Measurements from ENCODE around the gene DAG1. TPM values are rescaled to one million over a fixed set of nuclear protein-coding genes. Genes with fewer than 3 reads are reported as not detected.

The DAG1 gene
- total RNA-seq, 4 donors from 2014 or later = 42.1 to 102 (median 76.6) TPM

DNA sequence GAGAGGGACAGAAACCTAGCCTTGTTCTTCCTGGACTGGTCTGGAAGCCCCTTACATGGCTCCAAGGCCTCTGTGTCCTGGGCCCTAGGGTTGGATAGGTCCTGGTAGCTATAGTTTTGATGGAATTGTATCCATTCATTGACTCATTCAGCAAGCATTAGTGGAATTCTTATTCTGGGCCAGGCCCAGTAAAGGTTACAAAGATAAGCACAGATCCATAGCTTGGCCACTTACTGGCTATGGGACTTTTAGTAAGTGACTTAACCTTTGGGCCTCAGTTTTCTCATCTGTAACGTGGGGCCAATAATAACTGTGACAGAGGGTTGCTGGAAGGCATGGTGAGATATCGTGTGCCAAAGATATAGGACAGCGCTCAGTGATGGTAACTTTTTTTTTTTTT is 13.6 kb upstream of the DAG1 start:
- Histone ChIP-seq H3K9me3 (no peaks in the 10 kb centered on the region), H3K27me3 (no peaks in the 10 kb centered on the region), H3K4me1 (peaks cover 9% of the 10 kb centered on the region), H3K4me3 (no peak overlapping the region), H3K27ac (no peak overlapping the region), H3K36me3 (no peaks in the 10 kb centered on the region)
- 90% methylated on average over 3 of the region's 3 CpGs for WGBS
- no peak for DNase-seq (ENCODE audit: low spot score in 2 of 2)
- TF ChIP-seq POLR2A (IDR thresholded peaks at IDR 0.05) (no peak), CTCF (IDR thresholded peaks at IDR 0.05) (no peak), POLR2AphosphoS5 (IDR thresholded peaks at IDR 0.05) (no peak), EP300 (IDR thresholded peaks at IDR 0.05) (no peak)

DNA sequence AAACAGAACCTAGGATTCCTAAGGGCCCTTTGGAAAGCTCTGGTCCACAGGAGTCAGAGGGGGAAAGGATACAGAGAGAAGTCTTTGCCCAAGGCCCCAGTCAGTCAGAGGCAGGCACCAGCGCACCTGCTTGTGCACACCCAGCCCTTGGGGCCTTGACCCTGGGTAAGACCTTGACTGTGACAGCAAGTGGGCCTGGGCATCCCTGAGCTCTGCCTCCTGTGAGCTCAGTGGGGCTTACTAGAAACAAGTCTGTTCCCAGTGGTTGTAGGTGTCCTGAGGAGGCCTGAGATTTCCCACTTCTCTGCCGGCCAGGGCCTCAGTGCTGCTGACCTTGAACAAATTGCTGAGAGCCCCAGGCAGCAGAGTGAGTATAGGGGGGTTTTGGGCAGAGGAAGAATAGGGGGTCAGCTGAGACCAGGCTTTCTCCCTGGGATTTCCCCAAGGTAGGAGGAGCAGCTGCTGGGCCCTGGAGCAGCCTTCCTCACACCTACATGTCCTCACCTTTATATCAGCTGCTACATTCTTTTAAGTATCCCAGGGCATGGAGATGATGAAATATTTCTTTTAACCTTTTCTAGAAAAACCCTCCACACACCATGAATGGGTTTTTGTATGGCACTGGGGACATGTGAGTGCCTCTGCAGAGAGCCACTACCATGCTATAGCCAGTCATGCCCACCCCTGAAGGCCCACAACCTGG is 9.7 kb upstream of the DAG1 start:
- no peaks in the 10 kb centered on the region for H3K9me3 ChIP-seq
- H3K27me3 ChIP-seq = no peaks in the 10 kb centered on the region
- WGBS = no CpG with 5 or more reads among the region's 2 CpGs
- no peaks in the 10 kb centered on the region for H3K36me3 ChIP-seq
- no peak overlapping the region for H3K4me3 ChIP-seq
- no peak overlapping the region for H3K27ac ChIP-seq
- TF ChIP-seq CTCF (IDR thresholded peaks at IDR 0.05) (no peak), POLR2AphosphoS5 (IDR thresholded peaks at IDR 0.05) (no peak), POLR2A (IDR thresholded peaks at IDR 0.05) (no peak), EP300 (IDR thresholded peaks at IDR 0.05) (no peak)
- peaks cover 19% of the 10 kb centered on the region for H3K4me1 ChIP-seq
- DNase-seq (ENCODE audit: low spot score in 2 of 2) = no peak

DNA sequence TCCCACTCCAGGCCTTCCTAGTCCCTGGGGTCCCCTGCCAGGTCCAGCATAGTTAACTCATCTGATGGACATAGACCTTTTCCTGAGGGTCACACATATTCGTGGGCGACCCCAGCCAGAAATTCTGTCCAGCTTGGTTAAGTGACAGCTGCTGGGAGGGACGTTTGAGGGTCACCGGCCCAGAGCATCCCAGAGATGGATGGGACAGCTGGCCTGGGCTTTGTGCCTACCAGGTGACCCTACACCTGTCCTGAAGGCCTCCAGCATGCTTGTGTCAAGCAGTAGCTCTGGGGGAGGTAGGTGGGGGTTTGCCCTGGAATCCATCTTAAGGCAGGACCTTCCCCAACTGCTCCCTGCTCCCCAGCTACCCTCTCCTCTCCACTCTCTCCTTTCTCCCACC is 9.1 kb upstream of the DAG1 start:
- WGBS = 84% methylated on average over 4 of the region's 4 CpGs
- DNase-seq (ENCODE audit: low spot score in 2 of 2) = no peak

GRCh38 chr3:49461443-49462171 is 8.5 kb upstream of the DAG1 start:
- Histone ChIP-seq H3K4me3 (no peak overlapping the region), H3K9me3 (no peaks in the 10 kb centered on the region), H3K4me1 (peaks cover 25% of the 10 kb centered on the region), H3K27me3 (no peaks in the 10 kb centered on the region), H3K27ac (no peak overlapping the region), H3K36me3 (no peaks in the 10 kb centered on the region)
- WGBS = 21% methylated on average over 1 of the region's 1 CpG
- no peak for DNase-seq (ENCODE audit: low spot score in 2 of 2)
- TF ChIP-seq POLR2AphosphoS5 (IDR thresholded peaks at IDR 0.05) (no peak), EP300 (IDR thresholded peaks at IDR 0.05) (no peak), POLR2A (IDR thresholded peaks at IDR 0.05) (no peak), CTCF (IDR thresholded peaks at IDR 0.05) (no peak)

More for the DNA sequence above, 9.1 kb upstream of the DAG1 start:
- no peaks in the 10 kb centered on the region for H3K27me3 ChIP-seq
- no peak overlapping the region for H3K27ac ChIP-seq
- TF ChIP-seq POLR2A (IDR thresholded peaks at IDR 0.05) (no peak), EP300 (IDR thresholded peaks at IDR 0.05) (no peak), POLR2AphosphoS5 (IDR thresholded peaks at IDR 0.05) (no peak), CTCF (IDR thresholded peaks at IDR 0.05) (no peak)
- H3K9me3 ChIP-seq = no peaks in the 10 kb centered on the region
- peaks cover 25% of the 10 kb centered on the region for H3K4me1 ChIP-seq
- H3K36me3 ChIP-seq = no peaks in the 10 kb centered on the region
- no peak overlapping the region for H3K4me3 ChIP-seq

GRCh38 chr3:49462222-49462621 is 7.8 kb upstream of the DAG1 start:
- H3K36me3 ChIP-seq = no peaks in the 10 kb centered on the region
- H3K9me3 ChIP-seq = no peaks in the 10 kb centered on the region
- H3K27me3 ChIP-seq = no peaks in the 10 kb centered on the region
- DNase-seq (ENCODE audit: low spot score in 2 of 2) = no peak
- H3K27ac ChIP-seq = no peak overlapping the region
- H3K4me1 ChIP-seq = peaks cover 25% of the 10 kb centered on the region
- no peak for TF ChIP-seq CTCF (IDR thresholded peaks at IDR 0.05)
- no peak for TF ChIP-seq EP300 (IDR thresholded peaks at IDR 0.05)
- no peak for TF ChIP-seq POLR2AphosphoS5 (IDR thresholded peaks at IDR 0.05)
- TF ChIP-seq POLR2A (IDR thresholded peaks at IDR 0.05) = no peak
- WGBS = 76% methylated on average over 3 of the region's 3 CpGs
- no peak overlapping the region for H3K4me3 ChIP-seq
